HepG2 (cell line): ENCODE results near the gene DOLK. TPM values are rescaled to one million over a fixed set of nuclear protein-coding genes. Genes with fewer than 3 reads are reported as not detected.

Experiments used
- CEBPG ChIP-seq: IDR thresholded peaks from 2 replicates; pipeline ENCODE4 v1.6.1; 2016
- DMAP1 ChIP-seq: IDR thresholded peaks from 2 replicates; pipeline ENCODE4 v1.6.1; 2016
- GATAD1 ChIP-seq: IDR thresholded peaks from 2 replicates; pipeline ENCODE4 v1.6.1; 2016; ENCODE audit warnings: missing genetic modification reagents, missing compliant biosample characterization
- GTF2F1 ChIP-seq: fragments of 150-350 bp; IDR thresholded peaks from 2 replicates; pipeline ENCODE4 v1.6.1; 2014; ENCODE audit warnings: low read length
- HHEX ChIP-seq: IDR thresholded peaks from 2 replicates; pipeline ENCODE4 v1.6.1; 2016; ENCODE audit warnings: control low read depth
- HMG20A ChIP-seq: IDR thresholded peaks from 2 replicates; pipeline ENCODE4 v1.6.1; 2016; ENCODE audit warnings: borderline replicate concordance
- ISL2 ChIP-seq: sonication (generic); formaldehyde crosslinking; IDR thresholded peaks from 2 replicates; pipeline ENCODE4 v1.5.0; 2020; ENCODE audit warnings: missing genetic modification reagents
- ISX ChIP-seq: sonication (generic); formaldehyde crosslinking; conservative IDR thresholded peaks from 2 replicates; pipeline ENCODE4 v1.5.0; 2020; ENCODE audit warnings: missing genetic modification reagents
- JUN ChIP-seq: sonication (generic); formaldehyde crosslinking; IDR thresholded peaks from 2 replicates; pipeline ENCODE4 v1.4.0; 2020; ENCODE audit warnings: mild to moderate bottlenecking, missing genetic modification reagents
- KAT7 ChIP-seq: IDR thresholded peaks from 2 replicates; pipeline ENCODE4 v1.6.1; 2018; ENCODE audit warnings: borderline replicate concordance, missing compliant biosample characterization
- MEF2D ChIP-seq: sonication (generic); formaldehyde crosslinking; IDR thresholded peaks from 2 replicates; pipeline ENCODE4 v1.5.1; 2020; ENCODE audit warnings: mild to moderate bottlenecking, missing genetic modification reagents
- NFKBIZ ChIP-seq: IDR thresholded peaks from 2 replicates; pipeline ENCODE4 v1.6.1; 2018; ENCODE audit warnings: missing genetic modification reagents, missing compliant biosample characterization
- PHF8 ChIP-seq: sonication (generic); formaldehyde crosslinking; IDR thresholded peaks from 2 replicates; pipeline ENCODE4 v1.5.0; 2020; ENCODE audit warnings: missing genetic modification reagents
- PRPF4 ChIP-seq: fragments of 200-400 bp; formaldehyde crosslinking; IDR thresholded peaks from 2 replicates; pipeline ENCODE4 v1.6.1; 2016; ENCODE audit warnings: low read length, low read depth; ENCODE audit not compliant: poor library complexity, severe bottlenecking
- RBFOX2 ChIP-seq: fragments of 200-400 bp; formaldehyde crosslinking; IDR thresholded peaks from 2 replicates; pipeline ENCODE4 v1.6.1; 2017; ENCODE audit warnings: low read depth, mild to moderate bottlenecking, low read length
- TCF7 ChIP-seq: sonication (generic); IDR thresholded peaks from 2 replicates; pipeline ENCODE4 v1.6.1; 2016; ENCODE audit warnings: antibody characterized with exemption, low read depth
- THRA ChIP-seq: sonication (generic); formaldehyde crosslinking; IDR thresholded peaks from 2 replicates; pipeline ENCODE4 v1.4.0; 2020; ENCODE audit warnings: missing genetic modification reagents, borderline replicate concordance
- ZBTB38 ChIP-seq: sonication (generic); formaldehyde crosslinking; IDR thresholded peaks from 2 replicates; pipeline ENCODE4 v1.5.1; 2020; ENCODE audit warnings: mild to moderate bottlenecking, missing genetic modification reagents
- ZMYM4 ChIP-seq: sonication (generic); formaldehyde crosslinking; IDR thresholded peaks from 2 replicates; pipeline ENCODE4 v1.8.1; 2023; ENCODE audit warnings: mild to moderate bottlenecking, missing genetic modification reagents
- ZNF17 ChIP-seq: sonication (generic); formaldehyde crosslinking; IDR thresholded peaks from 2 replicates; pipeline ENCODE4 v1.5.0; 2020; ENCODE audit warnings: mild to moderate bottlenecking, missing genetic modification reagents
- ZNF430 ChIP-seq: sonication (generic); formaldehyde crosslinking; IDR thresholded peaks from 2 replicates; pipeline ENCODE4 v1.9.0; 2021; ENCODE audit warnings: mild to moderate bottlenecking, missing genetic modification reagents
- ZNF441 ChIP-seq: sonication (generic); formaldehyde crosslinking; IDR thresholded peaks from 2 replicates; pipeline ENCODE4 v1.7.0; 2021; ENCODE audit warnings: missing genetic modification reagents, borderline replicate concordance
- ZNF530 ChIP-seq: sonication (generic); formaldehyde crosslinking; IDR thresholded peaks from 2 replicates; pipeline ENCODE4 v1.5.0; 2020; ENCODE audit warnings: low read depth, mild to moderate bottlenecking, missing genetic modification reagents
- ZNF543 ChIP-seq: sonication (generic); formaldehyde crosslinking; IDR thresholded peaks from 2 replicates; pipeline ENCODE4 v1.4.0; 2020; ENCODE audit warnings: mild to moderate bottlenecking, missing genetic modification reagents
- ZNF816 ChIP-seq: sonication (generic); formaldehyde crosslinking; IDR thresholded peaks from 2 replicates; pipeline ENCODE4 v1.8.0; 2022; ENCODE audit warnings: missing genetic modification reagents, mild to moderate bottlenecking, borderline replicate concordance
- polyA plus RNA-seq, 8 experiments: library from polyadenylated mRNA; depleted of rRNA in 3 of 8; stranded (reverse) in 7 of 8; unstranded in 1 of 8; fragments of >200 nt; fragmentation: Illumina TruSeq in 4 of 8; extraction: Trizol in 4 of 8; gene quantifications; 2 replicates each; pipeline versions ENCODE4 v1.2.1 to v1.2.3, GENCODE V29; 2011 to 2016; ENCODE audit warnings: low read depth in 4 of 8, missing spikeins in 1 of 8, mixed read lengths in 1 of 8; ENCODE audit not compliant: insufficient read depth in 1 of 8
- total RNA-seq, 5 experiments: library from RNA; depleted of rRNA; stranded (reverse); fragments of >200 nt; fragmentation: Illumina TruSeq; extraction: Trizol; gene quantifications; 2 replicates each; pipeline ENCODE4 v1.2.3, GENCODE V29; 2016; ENCODE audit warnings: low read depth in 1 of 5
- TF ChIP-seq, protein P1 (sequence below): sonication (generic); formaldehyde crosslinking; IDR thresholded peaks from 2 replicates; pipeline ENCODE4 v1.4.0; 2020; ENCODE audit warnings: missing genetic modification reagents
- TF ChIP-seq, protein P2 (sequence below): sonication (generic); formaldehyde crosslinking; IDR thresholded peaks from 2 replicates; pipeline ENCODE4 v1.4.0; 2020; ENCODE audit warnings: missing genetic modification reagents

The DOLK gene
- total and polyA plus RNA-seq, 2 of the 13 experiments (the other 11 are each of a cell fraction or from before 2014, with no cell fraction given), result 15.4 to 18.7 TPM

DNA sequence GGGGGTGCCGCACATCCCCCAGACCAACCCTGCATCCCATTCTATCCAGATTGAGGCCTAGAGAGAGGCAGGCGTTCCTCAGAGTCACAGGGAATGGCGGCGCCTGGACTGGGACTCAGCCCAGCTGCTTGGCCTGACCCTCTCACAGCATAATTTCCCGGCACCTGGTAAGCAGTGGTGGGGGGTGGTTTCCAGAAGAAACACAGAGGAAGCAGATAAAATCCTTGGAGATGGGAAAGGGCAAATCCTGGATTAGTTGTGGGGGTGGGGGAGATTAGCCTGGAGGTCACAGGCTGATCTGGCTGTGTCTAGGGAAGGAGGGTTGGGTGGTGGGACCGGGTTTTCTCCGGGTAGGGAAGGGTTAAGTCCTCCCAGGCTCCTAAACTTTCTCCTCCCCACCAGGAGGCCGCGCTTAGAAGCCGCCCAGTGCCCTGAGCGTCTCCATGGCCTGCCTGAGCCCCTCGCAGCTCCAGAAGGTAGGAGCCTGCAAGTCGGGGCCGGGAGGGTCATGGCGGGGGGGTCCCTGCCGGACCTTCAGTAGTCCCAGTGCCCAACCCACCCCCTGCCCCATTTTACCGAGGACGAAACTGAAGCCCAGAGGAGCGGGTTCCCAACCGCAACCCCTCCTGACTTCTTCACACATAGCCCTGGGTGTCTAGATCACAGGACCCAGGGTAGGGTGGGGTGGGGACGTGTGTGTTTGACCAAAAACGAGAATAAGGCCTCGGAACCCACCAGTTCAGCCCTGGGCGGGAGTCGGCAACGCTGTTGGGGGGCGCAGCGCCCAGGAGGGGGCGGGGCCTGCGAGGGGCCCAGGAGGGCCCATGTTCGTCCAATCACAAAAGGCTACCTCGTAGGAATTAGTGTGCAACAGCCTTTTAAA is 25.3 kb downstream of the DOLK start (continued):
- TF ChIP-seq PRPF4 (no peak), HHEX (no peak), MEF2D (no peak), ZNF543 (CRISPR knock-in tag) (peak; percentile 78), ZNF816 (CRISPR knock-in tag) (0 out of 2 replicates have a peak, but pooled peaks have one; percentile 33), HMG20A (no peak), ZNF441 (CRISPR knock-in tag) (no peak), DMAP1 (CRISPR knock-in tag) (peak; percentile 68; the same call in 1 of the 2 replicates), RBFOX2 (peak; percentile 73), TCF7 (no peak), KAT7 (CRISPR knock-in tag) (0 out of 2 replicates have a peak, but pooled peaks have one; percentile 55), ZMYM4 (no peak; the same call in 1 of the 2 replicates), ZNF430 (CRISPR knock-in tag) (no peak), CEBPG (CRISPR knock-in tag) (0 out of 2 replicates have a peak, but pooled peaks have one; percentile 16), ISX (CRISPR knock-in tag) (no peak), ZBTB38 (CRISPR knock-in tag) (no peak), THRA (no peak), NFKBIZ (CRISPR knock-in tag) (no peak), ISL2 (CRISPR knock-in tag) (0 out of 2 replicates have a peak, but pooled peaks have one; percentile 11), GTF2F1 (no peak), ZNF530 (CRISPR knock-in tag) (no peak), ZNF17 (no peak), JUN (CRISPR knock-in tag) (no peak), PHF8 (CRISPR knock-in tag) (peak; percentile 58; the same call in 1 of the 2 replicates), GATAD1 (CRISPR knock-in tag) (0 out of 2 replicates have a peak, but pooled peaks have one; percentile 33)
- TF ChIP-seq, protein P1, sequence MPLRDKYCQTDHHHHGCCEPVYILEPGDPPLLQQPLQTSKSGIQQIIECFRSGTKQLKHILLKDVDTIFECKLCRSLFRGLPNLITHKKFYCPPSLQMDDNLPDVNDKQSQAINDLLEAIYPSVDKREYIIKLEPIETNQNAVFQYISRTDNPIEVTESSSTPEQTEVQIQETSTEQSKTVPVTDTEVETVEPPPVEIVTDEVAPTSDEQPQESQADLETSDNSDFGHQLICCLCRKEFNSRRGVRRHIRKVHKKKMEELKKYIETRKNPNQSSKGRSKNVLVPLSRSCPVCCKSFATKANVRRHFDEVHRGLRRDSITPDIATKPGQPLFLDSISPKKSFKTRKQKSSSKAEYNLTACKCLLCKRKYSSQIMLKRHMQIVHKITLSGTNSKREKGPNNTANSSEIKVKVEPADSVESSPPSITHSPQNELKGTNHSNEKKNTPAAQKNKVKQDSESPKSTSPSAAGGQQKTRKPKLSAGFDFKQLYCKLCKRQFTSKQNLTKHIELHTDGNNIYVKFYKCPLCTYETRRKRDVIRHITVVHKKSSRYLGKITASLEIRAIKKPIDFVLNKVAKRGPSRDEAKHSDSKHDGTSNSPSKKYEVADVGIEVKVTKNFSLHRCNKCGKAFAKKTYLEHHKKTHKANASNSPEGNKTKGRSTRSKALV, result peak; percentile 46; the same call in 1 of the 2 replicates
- TF ChIP-seq, protein P2, sequence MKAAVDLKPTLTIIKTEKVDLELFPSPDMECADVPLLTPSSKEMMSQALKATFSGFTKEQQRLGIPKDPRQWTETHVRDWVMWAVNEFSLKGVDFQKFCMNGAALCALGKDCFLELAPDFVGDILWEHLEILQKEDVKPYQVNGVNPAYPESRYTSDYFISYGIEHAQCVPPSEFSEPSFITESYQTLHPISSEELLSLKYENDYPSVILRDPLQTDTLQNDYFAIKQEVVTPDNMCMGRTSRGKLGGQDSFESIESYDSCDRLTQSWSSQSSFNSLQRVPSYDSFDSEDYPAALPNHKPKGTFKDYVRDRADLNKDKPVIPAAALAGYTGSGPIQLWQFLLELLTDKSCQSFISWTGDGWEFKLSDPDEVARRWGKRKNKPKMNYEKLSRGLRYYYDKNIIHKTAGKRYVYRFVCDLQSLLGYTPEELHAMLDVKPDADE (CRISPR knock-in tag), result no peak
